ENCODE results near the gene FBXO21.
"Not testable (repeated sequence)": the region's sequence is repeated elsewhere in the genome, so short reads cannot be mapped to it uniquely, and the experiment has no call there.

Gene FBXO21

DNA sequence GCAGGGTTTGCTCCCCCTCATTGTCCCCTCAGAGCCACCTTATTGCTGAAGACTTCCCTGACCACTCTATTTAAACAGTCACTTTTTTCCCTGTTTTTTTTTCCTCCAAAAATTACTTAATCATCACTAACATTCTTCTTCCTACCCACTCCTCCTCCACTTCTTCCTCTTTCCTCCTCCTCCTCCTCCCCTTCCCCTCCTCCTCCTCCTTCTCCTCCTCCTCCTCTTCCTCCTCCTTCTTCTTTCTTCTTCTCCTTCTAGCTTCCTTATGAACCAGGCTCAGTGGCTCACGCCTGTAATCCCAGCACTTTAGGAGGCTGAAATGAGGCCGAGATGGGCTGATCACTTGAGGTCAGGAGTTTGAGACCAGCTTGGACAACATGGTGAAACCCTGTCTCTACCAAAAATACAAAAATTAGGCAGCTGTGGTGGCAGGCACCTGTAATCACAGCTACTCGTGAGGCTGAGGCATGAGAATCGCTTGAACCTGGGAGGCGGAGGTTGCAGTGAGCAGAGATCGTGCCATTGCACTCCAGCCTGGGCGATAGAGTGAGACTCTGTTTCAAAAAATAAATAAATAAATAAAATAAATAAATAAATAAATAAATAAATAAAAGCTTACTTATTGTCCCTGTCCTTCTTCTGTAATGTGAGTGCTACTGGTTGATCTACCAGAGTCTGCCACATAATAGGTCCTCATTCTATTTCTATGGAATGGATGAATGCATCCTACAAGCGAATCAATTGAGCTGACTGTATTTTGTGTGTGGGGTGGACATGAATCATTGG is 9.9 kb upstream of the FBXO21 start:
- not testable (repeated sequence) for DNase-seq

DNA sequence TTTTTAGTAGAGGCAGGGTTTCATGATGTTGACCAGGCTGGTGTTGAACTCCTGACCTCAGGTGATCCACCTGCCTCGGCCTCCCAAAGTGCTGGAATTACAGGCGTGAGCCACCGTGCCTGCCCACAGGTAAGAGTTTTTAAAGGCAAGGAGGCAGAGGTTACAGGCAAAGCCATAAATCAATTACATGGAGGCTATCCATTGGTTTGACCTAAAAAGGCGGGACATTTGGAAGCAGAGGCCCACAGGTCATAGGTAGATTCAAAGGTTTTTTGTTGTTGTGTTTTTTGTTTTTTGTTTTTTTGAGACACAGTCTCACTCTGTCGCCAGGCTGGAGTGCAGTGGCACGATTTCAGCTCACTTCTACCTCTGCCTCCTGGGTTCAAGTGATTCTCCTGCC is 6.1 kb upstream of the FBXO21 start:
- DNase-seq, result not testable (repeated sequence)

DNA sequence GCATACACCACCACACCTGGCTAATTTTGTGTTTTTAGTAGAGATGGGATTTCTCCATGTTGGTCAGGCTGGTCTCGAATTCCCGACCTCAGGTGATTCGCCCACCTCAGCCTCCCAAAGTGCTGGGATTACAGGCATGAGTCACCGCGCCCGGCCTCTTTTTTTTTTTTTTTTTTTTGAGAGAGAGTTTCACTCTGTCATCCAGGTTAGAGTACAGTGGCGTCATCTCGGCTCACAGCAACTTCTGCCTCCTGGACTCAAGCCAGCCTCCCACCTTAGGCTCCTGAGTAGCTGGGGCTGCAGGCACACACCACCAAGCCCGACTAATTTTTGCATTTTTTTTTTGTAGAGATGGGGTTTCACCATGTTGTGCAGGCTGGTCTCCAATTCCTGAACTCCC is 4.8 kb upstream of the FBXO21 start:
- not testable (repeated sequence) for DNase-seq

- DNase-seq, result no peak
Observed at GRCh38 chr12:117193903-117194302, 3.6 kb upstream of the FBXO21 start.

DNA sequence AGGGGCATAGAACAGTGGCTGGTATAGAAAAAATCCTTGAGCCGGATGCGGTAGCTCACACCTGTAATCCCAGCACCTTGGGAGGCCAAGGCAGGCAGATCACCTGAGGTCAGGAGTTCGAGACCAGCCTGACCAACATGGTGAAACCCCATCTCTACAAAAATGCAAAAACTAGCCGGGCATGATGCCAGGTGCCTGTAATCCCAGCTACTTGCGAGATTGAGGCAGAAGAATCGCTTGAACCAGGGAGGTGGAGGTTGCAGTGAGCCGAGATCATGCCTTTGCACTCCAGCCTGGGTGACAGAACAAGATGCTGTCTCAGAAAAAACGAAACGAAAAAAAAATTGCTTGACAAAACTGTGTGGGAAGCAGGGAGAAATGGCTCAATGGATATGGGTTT is 2.3 kb upstream of the FBXO21 start:
- not testable (repeated sequence) for DNase-seq

DNA sequence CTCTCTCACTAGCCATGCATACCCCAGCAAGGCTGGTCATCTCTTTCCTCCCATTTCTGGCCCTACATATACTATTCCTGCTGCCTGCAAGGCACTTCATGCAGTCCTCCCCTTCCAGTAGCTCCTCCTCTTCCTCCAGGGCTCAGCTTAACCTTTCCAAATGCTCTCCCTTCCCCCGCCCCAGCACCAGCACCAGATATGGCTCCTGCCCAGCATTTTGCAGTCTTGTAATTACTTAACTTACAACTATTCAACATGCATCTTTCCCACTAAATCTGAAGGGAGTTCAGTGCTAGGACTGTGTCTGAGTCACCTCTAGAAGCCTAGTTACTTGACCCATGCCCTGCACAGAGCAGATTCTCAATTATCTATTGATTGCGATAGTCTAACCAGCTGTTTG is 1.8 kb upstream of the FBXO21 start:
- DNase-seq, result no peak

DNA sequence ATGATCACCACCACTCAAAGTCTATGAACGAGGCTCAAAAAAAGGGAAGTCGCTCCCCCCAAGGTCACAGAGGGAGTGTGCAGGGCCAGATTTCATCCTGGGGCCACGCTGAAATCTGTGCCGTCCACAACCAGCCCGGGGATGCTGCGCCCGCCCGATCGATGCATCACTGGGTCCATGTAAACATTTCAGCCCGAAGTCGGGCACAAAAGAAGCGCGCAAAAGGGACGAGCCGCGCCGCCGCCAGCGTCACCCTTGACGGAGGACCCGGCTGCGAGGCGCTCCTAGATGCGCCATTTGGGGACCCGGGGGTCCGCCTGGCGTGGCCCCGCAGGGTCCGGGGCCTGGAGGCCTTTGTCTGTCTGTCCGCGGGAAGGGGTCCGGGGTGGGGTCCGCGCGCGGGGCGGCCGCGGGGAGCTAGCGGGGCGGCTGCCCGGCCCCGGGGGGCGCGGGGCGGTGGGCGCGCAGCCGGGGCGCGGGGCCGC is 503 bp downstream of the FBXO21 start:
- peak; percentile 18 for DNase-seq

GRCh38 chr12:117188961-117189724 is 1.1 kb downstream of the FBXO21 start:
- DNase-seq, result no peak

GRCh38 chr12:117188121-117188665 is 2.1 kb downstream of the FBXO21 start:
- DNase-seq, result no peak

GRCh38 chr12:117187421-117187820 is 2.8 kb downstream of the FBXO21 start:
- DNase-seq, result no peak

- DNase-seq, result no peak
Observed at GRCh38 chr12:117182866-117183265, 7.4 kb downstream of the FBXO21 start.

DNA sequence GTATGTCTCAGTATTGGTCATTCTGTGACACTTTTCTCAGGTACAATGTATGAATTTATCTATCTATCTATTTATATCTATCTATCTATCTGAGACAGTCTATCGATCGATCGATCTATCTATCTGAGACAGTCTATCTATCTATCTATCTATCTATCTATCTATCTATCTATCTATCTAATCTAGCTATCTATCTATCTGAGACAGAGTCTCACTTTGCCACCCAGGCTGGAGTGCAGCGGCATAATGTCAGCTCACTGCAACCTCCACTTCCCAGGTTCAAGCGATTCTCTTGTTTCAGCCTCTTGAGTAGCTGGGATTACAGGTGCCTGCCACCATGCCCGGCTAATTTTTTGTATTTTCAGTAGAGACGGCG is 8.8 kb downstream of the FBXO21 start:
- not testable (repeated sequence) for DNase-seq

- no peak for DNase-seq
Observed at GRCh38 chr12:117180758-117181467, 9.4 kb downstream of the FBXO21 start.

DNA sequence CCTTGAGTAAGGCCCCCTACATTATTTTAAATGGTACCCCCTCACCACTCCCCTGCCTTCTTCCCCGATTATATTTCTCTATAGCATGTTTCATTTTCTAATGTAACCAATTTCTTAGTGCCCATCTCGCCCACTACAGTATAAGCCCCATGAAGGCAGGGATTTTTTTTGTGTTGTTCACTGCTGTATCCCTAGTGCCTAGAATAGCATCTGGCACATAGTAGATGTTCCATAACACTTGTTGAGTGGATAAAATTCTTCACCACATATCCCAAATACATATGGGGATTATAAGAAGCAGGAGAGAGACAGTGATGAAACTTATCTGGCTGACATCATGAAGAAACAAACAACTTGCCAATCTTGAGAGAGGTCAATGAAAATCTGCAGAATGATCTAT is 11.5 kb downstream of the FBXO21 start:
- no peak for DNase-seq

- no peak for DNase-seq
Observed at GRCh38 chr12:117178301-117178700, 12.0 kb downstream of the FBXO21 start.

GRCh38 chr12:117172168-117172567 is 18.1 kb downstream of the FBXO21 start:
- no peak for DNase-seq

GRCh38 chr12:117171499-117172162 is 18.6 kb downstream of the FBXO21 start:
- DNase-seq, result no peak

- DNase-seq, result no peak
Observed at GRCh38 chr12:117169548-117169947, 20.7 kb downstream of the FBXO21 start.

DNA sequence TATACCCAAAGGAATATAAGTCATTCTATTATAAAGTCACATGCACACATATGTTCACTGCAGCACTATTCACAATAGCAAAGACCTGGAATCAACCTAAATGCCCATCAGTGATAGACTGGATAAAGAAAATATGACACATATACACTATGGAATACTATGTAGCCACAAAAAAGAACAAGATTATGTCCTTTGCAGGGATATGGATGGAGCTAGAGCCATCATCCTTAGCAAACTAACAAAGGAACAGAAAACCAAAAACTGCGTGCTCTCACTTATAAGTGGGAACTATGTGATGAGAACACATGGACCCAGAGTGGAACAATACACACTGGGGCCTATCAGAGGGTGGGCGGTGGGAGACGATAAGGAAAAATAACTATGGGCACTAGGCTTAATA is 21.3 kb downstream of the FBXO21 start:
- no peak for DNase-seq

DNA sequence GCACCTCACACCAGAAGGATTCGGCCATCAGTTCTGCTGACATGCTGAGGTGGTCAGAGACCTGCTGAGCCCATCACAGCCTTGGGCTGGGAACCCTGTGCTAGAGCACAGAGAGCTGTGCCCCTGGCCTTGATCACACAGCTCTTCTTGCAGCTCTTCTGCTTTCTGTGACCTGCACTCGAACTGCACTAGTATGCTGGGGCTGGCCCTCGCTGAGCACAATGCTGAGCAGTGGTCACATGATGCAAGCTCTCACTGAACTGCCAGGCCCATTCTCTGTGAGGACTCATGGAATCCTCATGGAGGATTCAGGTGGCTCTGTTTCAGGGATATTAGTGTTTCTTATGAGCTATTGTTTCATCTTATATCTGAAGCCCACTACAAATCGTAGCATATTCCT is 22.5 kb downstream of the FBXO21 start:
- no peak for DNase-seq

DNA sequence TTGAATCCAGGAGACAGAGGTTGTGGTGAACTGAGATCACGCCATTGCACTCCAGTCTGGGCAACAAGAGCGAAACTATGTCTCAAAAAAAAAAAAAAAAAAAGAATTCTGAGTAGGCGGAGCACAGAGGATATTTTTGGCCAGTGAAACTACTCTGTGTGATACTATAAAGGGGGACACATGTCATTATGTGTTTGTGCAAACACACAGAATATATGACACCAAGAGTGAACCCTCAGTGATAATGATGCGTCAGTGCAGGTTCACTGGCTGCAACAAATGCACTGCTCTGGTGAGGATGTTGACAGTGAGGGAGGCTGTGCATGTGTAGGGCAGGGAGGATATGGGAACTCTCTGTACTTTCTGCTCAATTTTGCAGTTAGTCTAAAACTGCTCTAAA is 24.2 kb downstream of the FBXO21 start:
- DNase-seq, result no peak

- DNase-seq, result no peak
Observed at GRCh38 chr12:117165342-117165741, 24.9 kb downstream of the FBXO21 start.

GRCh38 chr12:117162633-117163032 is 27.6 kb downstream of the FBXO21 start:
- no peak for DNase-seq

All from suppressor macrophage treated with lipopolysaccharide for 4 hours (primary cell).